CD4-positive, alpha-beta T cell treated with Interleukin-17A for 1 hour (primary cell): Measurements from ENCODE around the gene SPOCK1.
"Not testable (repeated sequence)": the region's sequence is repeated elsewhere in the genome, so short reads cannot be mapped to it uniquely, and the experiment has no call there.

Experiments used
- DNase-seq: peaks from one replicate; pipeline ENCODE4 v3.0.0-alpha.2; 2020

Gene SPOCK1

GRCh38 chr5:137259115-137259514, 240.0 kb downstream of the SPOCK1 start:
- DNase-seq: not testable (repeated sequence)

GRCh38 chr5:137254119-137255090, 244.7 kb downstream of the SPOCK1 start:
- DNase-seq: no peak

- DNase-seq: no peak
These were observed 246.6 kb downstream of the SPOCK1 start for GRCh38 chr5:137252512-137252911.

GRCh38 chr5:137250421-137250820, 248.7 kb downstream of the SPOCK1 start:
- no peak for DNase-seq

GRCh38 chr5:137248527-137248926, 250.6 kb downstream of the SPOCK1 start:
- DNase-seq: no peak

GRCh38 chr5:137245438-137245837, 253.7 kb downstream of the SPOCK1 start:
- no peak for DNase-seq

GRCh38 chr5:137240285-137240684, 258.8 kb downstream of the SPOCK1 start:
- DNase-seq: no peak

GRCh38 chr5:137236849-137237507, 262.1 kb downstream of the SPOCK1 start:
- no peak for DNase-seq

- DNase-seq: no peak
These were observed 262.9 kb downstream of the SPOCK1 start for GRCh38 chr5:137236252-137236651.

GRCh38 chr5:137234973-137235943, 263.9 kb downstream of the SPOCK1 start:
- DNase-seq: no peak

- no peak for DNase-seq
These were observed 265.4 kb downstream of the SPOCK1 start for GRCh38 chr5:137233726-137234125.

- DNase-seq: not testable (repeated sequence)
These were observed 265.8 kb downstream of the SPOCK1 start for GRCh38 chr5:137233304-137233703.

GRCh38 chr5:137231540-137231939, 267.6 kb downstream of the SPOCK1 start:
- no peak for DNase-seq

- no peak for DNase-seq
These were observed 270.3 kb downstream of the SPOCK1 start for GRCh38 chr5:137228816-137229215.

GRCh38 chr5:137226081-137226480, 273.0 kb downstream of the SPOCK1 start:
- DNase-seq: no peak

- DNase-seq: no peak
These were observed 275.5 kb downstream of the SPOCK1 start for GRCh38 chr5:137223324-137224295.

- no peak for DNase-seq
These were observed 277.2 kb downstream of the SPOCK1 start for GRCh38 chr5:137221943-137222342.

- DNase-seq: no peak
These were observed 278.6 kb downstream of the SPOCK1 start for GRCh38 chr5:137220523-137220927.

- no peak for DNase-seq
These were observed 280.2 kb downstream of the SPOCK1 start for GRCh38 chr5:137218896-137219295.

GRCh38 chr5:137218471-137218870, 280.7 kb downstream of the SPOCK1 start:
- no peak for DNase-seq

GRCh38 chr5:137217599-137218200, 281.4 kb downstream of the SPOCK1 start:
- no peak for DNase-seq
